GM23338 (cell line): ENCODE data around the gene ICAM1. TPM values are rescaled to one million over a fixed set of nuclear protein-coding genes. Genes with fewer than 3 reads are reported as not detected.

Experiments
- ATAC-seq: fragments of 200-7000 bp; cut with Tn5 transposase; 3 replicates; pipeline ENCODE4 v1.9.1; 2020
- DNase-seq: peaks from one replicate; pipeline ENCODE4 v3.0.0-alpha.2; 2015; ENCODE audit warnings: low spot score
- H2AFZ ChIP-seq: fragments of 200-600 bp; sonication (generic); 2 replicates; pipeline ENCODE4 v1.8.0; 2016; ENCODE audit warnings: antibody characterized with exemption, mild to moderate bottlenecking, moderate library complexity
- H3F3A ChIP-seq: fragments of 200-600 bp; sonication (generic); replicated peaks from 2 replicates; pipeline ENCODE4 v1.8.0; 2017; ENCODE audit warnings: antibody characterized with exemption, mixed run types, low read depth
- H3K27ac ChIP-seq: fragments of 200-600 bp; sonication (generic); 2 replicates; pipeline ENCODE4 v1.6.1; 2016; ENCODE audit warnings: low read depth
- H3K27me3 ChIP-seq: fragments of 200-600 bp; sonication (generic); 2 replicates; pipeline ENCODE4 v1.8.0; 2016; ENCODE audit warnings: mild to moderate bottlenecking, mixed run types, moderate library complexity; ENCODE audit not compliant: insufficient read depth
- H3K36me3 ChIP-seq: fragments of 200-600 bp; sonication (generic); 2 replicates; pipeline ENCODE4 v1.8.0; 2016; ENCODE audit warnings: mild to moderate bottlenecking; ENCODE audit not compliant: insufficient read depth
- H3K4me1 ChIP-seq: fragments of 200-600 bp; sonication (generic); 2 replicates; pipeline ENCODE4 v1.8.0; 2016; ENCODE audit warnings: mild to moderate bottlenecking, moderate library complexity; ENCODE audit not compliant: insufficient read depth
- H3K4me2 ChIP-seq: fragments of 200-600 bp; sonication (generic); 2 replicates; pipeline ENCODE4 v1.7.1; 2017; ENCODE audit warnings: mixed run types
- H3K4me3 ChIP-seq: fragments of 200-600 bp; sonication (generic); 2 replicates; pipeline ENCODE4 v1.6.1; 2016; ENCODE audit warnings: mixed run types
- H3K79me2 ChIP-seq: fragments of 200-600 bp; sonication (generic); replicated peaks from 2 replicates; pipeline ENCODE4 v1.8.0; 2017; ENCODE audit warnings: mild to moderate bottlenecking; ENCODE audit not compliant: insufficient read depth
- H3K9me2 ChIP-seq: fragments of 200-600 bp; sonication (generic); 2 replicates; pipeline ENCODE4 v1.8.0; 2017; ENCODE audit not compliant: insufficient read depth
- H4K20me1 ChIP-seq: fragments of 200-600 bp; sonication (generic); replicated peaks from 2 replicates; pipeline ENCODE4 v1.8.0; 2017; ENCODE audit warnings: mild to moderate bottlenecking; ENCODE audit not compliant: insufficient read depth
- H3K27ac Mint-ChIP-seq: 2 replicates; pipeline ENCODE4 v1.8.0; 2020; ENCODE audit warnings: inconsistent platforms, mild to moderate bottlenecking, moderate library complexity, mixed read lengths
- H3K27me3 Mint-ChIP-seq: 3 replicates; pipeline ENCODE4 v1.8.0; 2022; ENCODE audit warnings: low read depth, mild to moderate bottlenecking, moderate library complexity, mixed read lengths, inconsistent platforms; ENCODE audit not compliant: insufficient read depth, poor library complexity
- H3K36me3 Mint-ChIP-seq: 3 replicates; pipeline ENCODE4 v1.8.0; 2021; ENCODE audit warnings: low read depth, mild to moderate bottlenecking, inconsistent platforms, moderate library complexity, mixed read lengths
- H3K4me1 Mint-ChIP-seq: 3 replicates; pipeline ENCODE4 v1.8.0; 2020; ENCODE audit warnings: mild to moderate bottlenecking, inconsistent platforms, mixed read lengths
- H3K4me3 Mint-ChIP-seq: 3 replicates; pipeline ENCODE4 v1.8.0; 2021; ENCODE audit warnings: moderate library complexity, mild to moderate bottlenecking, inconsistent platforms, mixed read lengths
- H3K9me3 Mint-ChIP-seq: 3 replicates; pipeline ENCODE4 v1.8.0; 2020; ENCODE audit warnings: moderate library complexity, mild to moderate bottlenecking, inconsistent platforms, mixed read lengths
- CREB1 ChIP-seq: fragments of 250-450 bp; sonication (Bioruptor Pico); IDR thresholded peaks from 2 replicates; pipeline ENCODE4 v1.5.0; 2020; ENCODE audit warnings: low read depth, mild to moderate bottlenecking, moderate library complexity
- CTCF ChIP-seq, 2 experiments: fragments of 200-600 bp in 1 of 2; sonication (generic) in 1 of 2; conservative IDR thresholded peaks; 2 replicates each; pipeline versions ENCODE4 v1.5.1 to v1.6.1; 2016 to 2017; ENCODE audit warnings: antibody characterized with exemption in 2 of 2, low read depth in 2 of 2, mild to moderate bottlenecking in 2 of 2, moderate library complexity in 1 of 2
- ETS1 ChIP-seq: IDR thresholded peaks from 2 replicates; pipeline ENCODE4 v1.6.1; 2016; ENCODE audit warnings: antibody characterized with exemption
- EZH2 ChIP-seq: fragments of 200-600 bp; sonication (generic); IDR thresholded peaks from one replicate; pipeline ENCODE4 v1.8.0; 2017; ENCODE audit warnings: antibody characterized with exemption, mild to moderate bottlenecking, low read depth; ENCODE audit not compliant: unreplicated experiment
- EZH2phosphoT487 ChIP-seq: fragments of 200-600 bp; sonication (generic); IDR thresholded peaks from one replicate; pipeline ENCODE4 v1.8.1; 2018; ENCODE audit warnings: antibody characterized with exemption; ENCODE audit not compliant: unreplicated experiment
- JUNB ChIP-seq: IDR thresholded peaks from one replicate; pipeline ENCODE4 v1.6.1; 2016; ENCODE audit warnings: antibody characterized with exemption; ENCODE audit not compliant: unreplicated experiment
- NANOG ChIP-seq: IDR thresholded peaks from 2 replicates; pipeline ENCODE4 v1.6.1; 2016; ENCODE audit warnings: antibody characterized with exemption, borderline replicate concordance
- POLR2AphosphoS5 ChIP-seq: IDR thresholded peaks from 2 replicates; pipeline ENCODE4 v1.6.1; 2016; ENCODE audit warnings: antibody characterized with exemption, low read depth
- REST ChIP-seq: IDR thresholded peaks from one replicate; pipeline ENCODE4 v1.6.1; 2018; ENCODE audit warnings: antibody characterized with exemption; ENCODE audit not compliant: unreplicated experiment
- ZNF114 ChIP-seq: fragments of 250-450 bp; sonication (Bioruptor Pico); IDR thresholded peaks from 2 replicates; pipeline ENCODE4 v1.5.0; 2020; ENCODE audit warnings: mild to moderate bottlenecking, moderate library complexity
- ZNF331 ChIP-seq: fragments of 250-450 bp; sonication (Bioruptor Pico); IDR thresholded peaks from 2 replicates; pipeline ENCODE4 v1.5.0; 2020; ENCODE audit warnings: low read depth, mild to moderate bottlenecking, moderate library complexity
- ZNF462 ChIP-seq: fragments of 250-450 bp; sonication (Bioruptor Pico); IDR thresholded peaks from 2 replicates; pipeline ENCODE4 v1.5.0; 2020; ENCODE audit warnings: mild to moderate bottlenecking, moderate library complexity
- polyA plus RNA-seq: library from polyadenylated mRNA; unstranded; fragments of >200 nt; fragmentation: Nextera tagmentation; extraction: Ambion mirVana; gene quantifications from 2 replicates; pipeline ENCODE4 v1.2.1, GENCODE V29; 2016
- total RNA-seq: library from RNA; depleted of rRNA; stranded (reverse); fragments of >200 nt; shearing (Covaris generic); gene quantifications from 2 replicates; pipeline ENCODE4 v1.2.3, GENCODE V29; 2014

Gene ICAM1
- total and polyA plus RNA-seq, 2 experiments from 2014 or later: 1.6 to 3.5 TPM

GRCh38 chr19:10306327-10306726 lies 35.4 kb downstream of the ICAM1 start:
- Mint-ChIP-seq H3K27ac (no peak overlapping the region), H3K36me3 (no peaks in the 10 kb centered on the region), H3K4me1 (no peaks in the 10 kb centered on the region), H3K9me3 (no peaks in the 10 kb centered on the region), H3K27me3 (peaks cover 21% of the 10 kb centered on the region), H3K4me3 (no peak overlapping the region)
- ATAC-seq (no peak), DNase-seq (no peak)
- Histone ChIP-seq H2AFZ (no peak overlapping the region), H3K4me3 (no peak overlapping the region), H3F3A (no peaks in the 10 kb centered on the region), H4K20me1 (no peaks in the 10 kb centered on the region), H3K4me2 (no peak overlapping the region), H3K79me2 (no peaks in the 10 kb centered on the region), H3K4me1 (no peaks in the 10 kb centered on the region), H3K9me2 (no peaks in the 10 kb centered on the region), H3K27ac (no peak overlapping the region), H3K36me3 (no peaks in the 10 kb centered on the region), H3K27me3 (no peaks in the 10 kb centered on the region)
- no peak for TF ChIP-seq CREB1 (CRISPR knock-in tag)
- no peak for TF ChIP-seq CTCF (conservative IDR thresholded peaks at IDR 0.05; ENCODE audit: low read depth in 2 of 2)
- TF ChIP-seq ETS1: no peak
- no peak for TF ChIP-seq ZNF462 (CRISPR knock-in tag)
- no peak for TF ChIP-seq EZH2
- no peak for TF ChIP-seq ZNF114 (CRISPR knock-in tag)
- TF ChIP-seq REST: no peak
- TF ChIP-seq ZNF331 (CRISPR knock-in tag): no peak
- TF ChIP-seq POLR2AphosphoS5: no peak
- no peak for TF ChIP-seq EZH2phosphoT487
- TF ChIP-seq JUNB: no peak
- TF ChIP-seq NANOG: no peak
